GM12873 (cell line): ENCODE measurements around the gene COL5A1.

Experiments used
- CTCF ChIP-seq: IDR thresholded peaks from 2 replicates; pipeline ENCODE4 v1.5.1; 2012; ENCODE audit warnings: low read depth, mild to moderate bottlenecking, moderate library complexity, low read length, control low read depth; ENCODE audit not compliant: insufficient read depth; ENCODE audit errors: missing control alignments

Gene COL5A1

GRCh38 chr9:134877541-134877940, 235.9 kb downstream of the COL5A1 start:
- no peak for TF ChIP-seq CTCF

- no peak for TF ChIP-seq CTCF
Observed at GRCh38 chr9:134879664-134880483, 238.3 kb downstream of the COL5A1 start.

- TF ChIP-seq CTCF = no peak
Observed at GRCh38 chr9:134880484-134881312, 239.1 kb downstream of the COL5A1 start, which contains the start of gene FCN2. Gene FCN2 (plus strand): TSS chr9:134880810. CDS start chr9:134880822, 12 bp downstream.

GRCh38 chr9:134881313-134881670, 239.7 kb downstream of the COL5A1 start:
- no peak for TF ChIP-seq CTCF

- no peak for TF ChIP-seq CTCF
Observed at GRCh38 chr9:134882204-134882785, 240.7 kb downstream of the COL5A1 start.

- no peak for TF ChIP-seq CTCF
Observed at GRCh38 chr9:134883040-134883782, 241.6 kb downstream of the COL5A1 start.
